Stimulated activated CD8-positive, alpha-beta memory T cell treated with anti-CD3 and anti-CD28 coated beads, Interleukin-7, amount 100 ng/mL, for 24 hours (primary cell): ENCODE data around the gene SLC27A5.
"Not testable (repeated sequence)": the region's sequence is repeated elsewhere in the genome, so short reads cannot be mapped to it uniquely, and the experiment has no call there.

Experiments
- DNase-seq: peaks from one replicate; pipeline ENCODE4 v3.0.0-alpha.2; 2020; ENCODE audit warnings: low read depth

SLC27A5 gene

GRCh38 chr19:58497634-58498170 is 14.1 kb downstream of the SLC27A5 start:
- DNase-seq = no peak

DNA sequence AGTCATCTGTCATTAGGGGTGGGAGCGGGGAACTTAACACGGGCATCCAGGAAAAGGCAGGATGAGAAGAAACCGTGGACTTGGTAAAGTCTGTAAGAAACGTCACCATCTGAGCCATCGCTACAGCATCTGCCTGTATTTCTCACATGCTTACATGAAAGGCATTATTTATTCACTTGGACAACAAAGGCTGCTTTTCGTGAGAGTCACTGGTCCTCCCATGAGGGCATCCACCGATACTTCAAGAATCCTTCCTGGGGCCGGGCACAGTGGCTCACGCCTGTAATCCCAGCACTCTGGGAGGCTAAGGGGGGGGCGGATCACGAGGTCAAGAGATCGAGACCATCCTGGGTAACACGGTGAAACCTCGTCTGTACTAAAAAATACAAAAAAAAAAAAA is 19.5 kb downstream of the SLC27A5 start:
- DNase-seq = no peak

DNA sequence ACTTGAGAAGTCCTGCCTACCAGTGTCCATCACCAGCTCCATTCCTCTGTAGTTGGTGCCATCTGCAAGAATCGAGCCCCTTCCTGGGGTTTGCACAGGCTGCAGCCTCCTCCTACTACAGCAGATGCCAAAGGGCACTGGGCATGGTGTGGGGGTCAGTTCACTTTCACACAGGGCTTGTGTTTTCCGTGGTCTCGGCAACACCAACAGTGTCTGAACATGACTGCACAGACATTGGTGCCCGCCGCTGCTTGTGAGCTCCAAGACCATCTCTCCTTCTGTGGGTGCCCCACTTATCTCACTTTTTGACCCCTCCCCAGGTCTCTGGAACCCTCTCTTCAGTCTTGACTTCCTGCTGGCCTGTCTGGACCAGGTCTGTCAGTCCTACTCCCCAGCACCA is 20.4 kb downstream of the SLC27A5 start:
- DNase-seq = no peak

- not testable (repeated sequence) for DNase-seq
These were observed 27.4 kb downstream of the SLC27A5 start for GRCh38 chr19:58484349-58484748.

GRCh38 chr19:58483776-58484175 is 28.0 kb downstream of the SLC27A5 start:
- no peak for DNase-seq

GRCh38 chr19:58482372-58482771 is 29.4 kb downstream of the SLC27A5 start:
- DNase-seq = no peak

DNA sequence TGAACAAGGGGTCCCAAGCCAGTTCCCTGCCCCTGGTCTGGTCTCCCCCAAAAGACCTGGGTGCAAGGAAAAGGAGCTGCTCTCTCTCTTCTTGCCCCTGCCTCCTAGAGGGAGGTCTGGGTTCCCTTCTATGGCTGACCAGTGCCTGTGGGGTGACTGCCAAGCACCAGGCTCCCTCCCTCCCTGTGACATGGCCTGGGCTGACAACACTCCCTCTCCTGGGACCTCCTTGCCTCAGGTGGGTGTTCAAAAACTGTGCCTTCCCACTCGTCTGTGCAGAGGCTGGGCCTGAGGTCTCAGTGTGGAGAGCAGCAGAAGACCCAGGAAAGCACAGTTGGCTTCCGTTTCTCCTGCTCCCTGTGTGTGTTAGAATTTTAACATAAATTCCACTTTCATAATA is 31.0 kb downstream of the SLC27A5 start:
- no peak for DNase-seq

DNA sequence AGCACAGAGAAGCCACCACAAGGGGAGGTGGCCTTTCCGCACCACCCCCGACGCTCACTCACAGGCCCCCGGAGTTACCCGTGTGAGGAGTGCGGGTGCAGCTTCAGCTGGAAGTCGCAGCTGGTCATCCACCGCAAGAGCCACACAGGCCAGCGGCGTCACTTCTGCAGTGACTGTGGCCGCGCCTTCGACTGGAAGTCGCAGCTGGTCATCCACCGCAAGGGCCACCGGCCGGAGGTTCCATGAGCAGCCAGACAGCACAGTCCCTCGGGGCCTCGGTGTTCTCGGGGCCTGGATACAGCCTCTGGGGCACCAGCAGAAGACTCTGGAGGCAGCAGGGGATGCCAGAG is 31.3 kb downstream of the SLC27A5 start:
- DNase-seq = no peak

DNA sequence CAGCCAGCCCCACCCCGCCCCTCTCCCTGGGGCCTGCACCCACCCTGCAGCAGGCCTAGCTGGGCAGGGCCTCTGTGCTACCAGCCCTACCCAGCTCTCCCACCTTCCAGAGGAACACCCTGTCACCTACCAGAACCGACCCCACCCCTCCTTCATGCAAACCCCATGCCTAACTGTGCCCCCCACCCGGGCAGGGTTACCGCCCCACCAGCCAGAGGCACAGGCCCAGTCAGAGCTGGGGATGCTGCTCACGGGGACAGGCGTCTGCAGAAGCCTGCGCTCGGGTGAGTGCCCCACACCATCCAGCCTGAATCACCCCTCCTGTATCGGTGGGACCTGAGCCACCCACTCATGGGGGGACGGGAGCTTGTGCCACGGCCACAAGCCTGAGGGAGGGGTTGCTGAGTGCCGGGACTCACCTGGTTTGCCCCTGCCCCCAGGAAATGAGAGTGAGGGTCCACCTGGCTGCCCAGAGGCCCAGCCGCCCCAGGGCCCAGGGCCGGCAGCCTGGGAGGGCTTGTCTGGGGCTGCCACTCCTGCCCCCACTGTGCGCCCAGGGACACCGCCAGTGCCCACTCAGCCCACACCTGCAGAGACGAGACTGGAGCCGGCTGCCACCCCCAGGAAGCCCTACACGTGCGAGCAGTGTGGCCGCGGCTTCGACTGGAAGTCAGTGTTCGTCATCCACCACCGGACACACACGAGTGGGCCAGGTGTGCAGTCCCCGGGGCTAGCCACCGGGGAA is 31.9 kb downstream of the SLC27A5 start:
- DNase-seq = no peak

- DNase-seq = no peak
These were observed 32.5 kb downstream of the SLC27A5 start for GRCh38 chr19:58479303-58479702.

- DNase-seq = no peak
These were observed 33.9 kb downstream of the SLC27A5 start for GRCh38 chr19:58477871-58478270.

GRCh38 chr19:58477130-58477529 is 34.7 kb downstream of the SLC27A5 start:
- no peak for DNase-seq

DNA sequence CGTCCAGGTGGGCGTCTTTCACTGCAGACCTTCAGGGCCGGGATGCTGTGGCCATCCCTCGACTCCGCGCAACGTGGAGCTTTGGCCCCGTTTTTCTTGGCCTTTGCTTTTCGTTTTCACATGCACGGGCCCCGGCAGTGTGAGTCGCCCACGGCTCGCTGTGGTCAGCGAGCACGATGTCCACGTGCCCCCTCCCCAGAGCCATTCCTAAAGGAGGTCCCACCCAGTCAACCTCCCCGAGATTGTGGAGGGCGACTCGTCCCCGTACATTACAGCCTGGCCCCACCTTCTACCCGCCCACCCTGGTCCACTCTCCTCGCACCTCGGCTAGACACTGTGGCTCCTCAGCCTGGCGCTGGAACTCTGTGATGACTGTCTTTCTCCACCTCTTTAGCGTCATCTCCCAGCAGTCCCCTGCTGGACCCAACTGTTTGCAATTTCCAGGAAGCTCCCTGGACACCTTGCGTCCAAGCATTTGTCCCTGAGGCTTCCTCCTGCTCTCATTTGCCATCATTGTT is 35.2 kb downstream of the SLC27A5 start:
- DNase-seq = no peak

DNA sequence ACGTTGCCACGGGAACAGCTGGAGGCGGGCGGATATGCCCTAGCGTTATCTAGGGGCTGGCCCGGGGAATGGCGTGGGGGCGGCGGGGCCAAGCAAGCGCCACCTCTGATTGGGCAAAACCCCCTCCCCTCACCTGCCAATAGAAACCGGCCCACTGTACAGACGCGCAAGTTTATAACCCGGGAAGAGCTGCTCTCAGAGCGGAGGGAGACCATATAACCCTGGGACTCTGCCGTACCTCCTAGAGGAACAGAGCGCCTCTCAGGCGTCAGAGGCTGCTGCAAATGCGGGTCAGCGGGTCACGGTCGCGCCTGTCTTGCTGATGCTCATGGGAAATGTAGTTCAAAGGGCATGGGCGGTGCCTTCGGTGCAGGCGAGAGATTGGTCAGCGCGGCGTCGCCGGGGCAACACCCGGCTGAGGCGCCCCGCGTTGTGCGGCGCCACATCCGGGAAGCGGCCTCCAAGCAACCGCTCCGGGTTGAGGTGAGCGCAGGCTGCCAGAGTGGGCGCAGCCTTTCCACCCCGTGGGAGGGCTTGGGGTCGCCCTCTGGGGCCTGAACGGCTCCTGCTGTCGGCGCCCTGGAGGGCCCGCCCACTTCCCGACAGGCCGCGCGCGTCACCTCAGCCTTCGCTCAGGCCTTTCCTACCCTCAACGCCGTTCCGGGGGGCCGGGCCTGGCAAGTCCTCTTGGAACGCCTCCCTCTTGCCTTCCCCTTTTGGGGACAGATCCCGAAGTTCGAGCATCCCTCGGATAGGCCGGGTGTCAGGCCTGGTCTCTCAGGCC is 35.9 kb downstream of the SLC27A5 start, which contains the start of gene ZNF446:
TSS of gene ZNF446 (plus strand) at position 639 of the 784 bp plus-strand sequence. CDS start 867 bp downstream, outside the sequence.
- DNase-seq = peak; percentile 87

DNA sequence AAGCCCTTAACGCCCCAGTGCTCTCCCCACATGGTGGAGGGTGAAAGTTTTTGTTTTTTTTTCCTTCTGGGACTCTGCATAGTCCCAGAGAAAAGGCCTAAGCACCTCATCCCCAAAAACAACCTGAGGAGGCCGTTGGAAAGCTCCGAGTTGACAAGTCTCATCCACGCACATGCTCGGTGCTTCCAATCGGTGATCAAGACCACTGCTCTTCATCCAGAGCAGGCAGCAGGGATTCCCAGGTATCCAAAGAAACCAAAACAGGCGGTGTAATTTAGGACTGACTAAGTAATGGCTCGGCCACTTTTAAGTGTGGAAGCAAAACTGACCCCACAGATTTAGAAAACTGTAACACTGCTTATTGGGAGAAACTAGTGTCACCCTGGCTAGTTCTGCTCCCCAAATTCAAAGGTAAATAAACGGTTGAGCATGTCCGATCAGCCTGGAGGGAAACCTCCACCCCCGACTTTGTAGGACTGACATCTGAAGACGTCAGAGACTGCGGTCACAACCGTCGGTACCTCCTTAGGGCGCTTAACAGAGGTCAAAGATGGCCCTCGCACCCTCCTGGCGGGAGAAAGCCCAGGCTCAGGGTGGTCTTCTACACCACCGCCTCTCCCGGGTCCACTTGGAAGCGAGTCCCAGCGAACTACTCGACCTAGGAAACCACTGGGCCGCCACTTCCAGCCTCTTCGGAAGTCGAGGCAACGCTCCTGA is 36.6 kb downstream of the SLC27A5 start:
- no peak for DNase-seq

DNA sequence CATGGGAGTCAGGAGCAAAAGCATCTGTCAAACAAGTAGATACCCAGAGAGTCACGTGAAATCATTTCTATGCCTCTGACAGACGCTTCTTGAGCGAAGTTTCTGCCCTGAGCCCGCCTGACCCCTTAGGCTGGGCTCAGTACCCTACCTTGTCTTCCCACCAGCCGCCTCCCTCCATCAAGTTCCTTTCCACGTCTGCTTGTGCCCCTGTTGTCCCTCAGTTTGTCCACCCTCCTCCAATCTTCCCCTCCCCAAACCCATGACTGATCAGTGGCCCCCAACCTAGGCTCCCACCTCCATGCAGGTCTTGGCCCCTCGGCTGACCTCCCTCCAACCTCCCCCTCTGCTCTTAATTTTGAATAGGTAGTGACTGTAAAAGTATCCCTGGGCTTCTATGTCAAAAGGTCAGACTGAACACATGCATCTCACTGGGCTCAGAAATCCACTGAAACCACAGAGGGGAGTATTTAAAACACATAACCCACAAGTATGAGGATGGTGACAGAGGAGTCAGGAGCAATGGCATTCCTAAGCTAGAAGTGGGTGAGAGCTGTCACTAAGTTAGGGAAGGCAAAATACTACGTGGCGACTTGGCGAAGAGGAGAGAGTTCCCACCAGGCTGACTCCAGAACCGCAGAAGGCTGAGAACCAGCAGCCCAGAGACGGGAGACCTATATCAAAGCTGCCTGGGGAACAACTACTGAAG is 37.3 kb downstream of the SLC27A5 start:
- DNase-seq = no peak

GRCh38 chr19:58473775-58474174 is 38.0 kb downstream of the SLC27A5 start:
- no peak for DNase-seq

- no peak for DNase-seq
These were observed 40.1 kb downstream of the SLC27A5 start for GRCh38 chr19:58471736-58472135.

- not testable (repeated sequence) for DNase-seq
These were observed 40.8 kb downstream of the SLC27A5 start for GRCh38 chr19:58470837-58471543.

DNA sequence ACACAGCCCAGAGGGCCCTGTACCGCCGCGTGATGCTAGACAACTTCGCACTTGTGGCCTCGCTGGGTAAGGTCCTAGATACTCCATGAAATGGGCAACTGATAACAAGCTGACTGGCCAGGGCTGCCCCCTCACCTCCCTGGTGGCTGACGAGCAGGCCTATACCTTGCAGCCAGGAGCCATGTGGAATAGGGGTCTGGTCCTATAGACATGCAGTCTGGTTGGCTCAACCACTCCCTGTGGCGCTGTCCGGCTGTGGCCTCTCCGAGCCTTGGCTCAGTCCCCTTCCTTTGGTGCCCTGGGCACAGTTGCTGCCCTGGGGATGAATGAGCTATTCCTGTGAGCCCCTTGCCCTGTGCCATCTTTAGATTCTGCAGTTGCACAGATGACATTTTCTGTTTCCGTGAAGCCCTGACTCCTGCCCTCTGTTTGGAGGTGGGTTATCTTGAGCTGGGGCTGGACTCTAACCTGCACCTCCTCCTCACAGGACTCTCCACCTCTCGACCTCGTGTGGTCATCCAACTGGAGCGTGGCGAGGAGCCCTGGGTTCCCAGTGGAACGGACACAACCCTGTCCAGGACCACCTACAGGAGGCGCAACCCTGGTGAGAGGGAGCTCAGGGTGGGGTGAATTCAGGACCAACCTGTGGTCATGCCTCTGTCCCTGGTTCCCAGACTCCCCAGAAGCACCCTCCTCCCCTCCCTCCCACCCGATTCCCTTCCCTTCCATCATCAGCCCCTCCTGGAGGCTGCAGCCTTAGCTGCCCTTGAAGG is 42.4 kb downstream of the SLC27A5 start:
- DNase-seq = no peak
